ENCODE results near the gene TCF3. TPM values are rescaled to one million over a fixed set of nuclear protein-coding genes. Genes with fewer than 3 reads are reported as not detected.

Gene TCF3
- total and polyA plus RNA-seq, 2 of the 8 experiments (the other 6 are each of a cell fraction or from before 2014, with no cell fraction given) = 241 to 348 TPM

- WGBS, 2 experiments (ENCODE audit: extremely low coverage in 1 of 2, insufficient coverage in 1 of 2, insufficient read length in 1 of 2, insufficient replicate concordance in 2 of 2, low coverage in 1 of 2, low lambda C conversion rate in 2 of 2, missing lambda C conversion rate in 1 of 2) = 72% methylated on average over 6 of the region's 63 CpGs; no CpG with 5 or more reads in 1 of the 2 experiments
- Histone ChIP-seq H2BK20ac (ENCODE audit: low read length) (no peak within 1 kb of the TSS), H3K56ac (replicated peaks; ENCODE audit: insufficient read length, low read depth, low read length) (no peak within 1 kb of the TSS), H2BK15ac (ENCODE audit: low read length) (no peak within 1 kb of the TSS), H3K23ac (ENCODE audit: insufficient read length) (no peak within 1 kb of the TSS), H2AFZ (ENCODE audit: low read length) (no peak within 1 kb of the TSS), H3K79me1 (ENCODE audit: low read depth, low read length) (peaks cover 9% of the 10 kb centered on the region; the same call in 1 of the 2 replicates), H2BK12ac (ENCODE audit: low read depth, low read length) (peak within 1 kb of the TSS; percentile 33; the same call in 1 of the 2 replicates), H2AK5ac (ENCODE audit: low read depth, low read length) (no peak within 1 kb of the TSS), H3K27ac (ENCODE audit: low read depth, low read length) (peak within 1 kb of the TSS; percentile 91), H3K27me3 (replicated peaks in 1 of 4; ENCODE audit: control insufficient read depth in 3 of 4, extremely low read depth in 1 of 4, insufficient read depth in 3 of 4, low read length in 3 of 4) (peaks cover 8 to 26% (median 14%) of the 10 kb centered on the region in 4 experiments), H3K4me3 (ENCODE audit: extremely low read depth in 1 of 4, insufficient read depth in 2 of 4, low read depth in 3 of 4, low read length in 4 of 4) (peak within 1 kb of the TSS; percentile 68 to 99 (median 85)), H3K79me2 (ENCODE audit: control insufficient read depth in 1 of 2, insufficient read depth in 2 of 2, low read length in 2 of 2) (peaks cover 12 to 36% of the 10 kb centered on the region in 2 experiments), H3K4me1 (replicated peaks in 1 of 4; ENCODE audit: control insufficient read depth in 3 of 4, insufficient read depth in 4 of 4, low read length in 3 of 4) (peaks cover 0 to 10% (median 7%) of the 10 kb centered on the region in 4 experiments; a peak in 6 of 7 replicates), H4K91ac (replicated peaks; ENCODE audit: insufficient read length, low read length) (peak within 1 kb of the TSS; percentile 65), H3K4me2 (ENCODE audit: insufficient read depth in 1 of 2, low read depth in 2 of 2, low read length in 2 of 2) (peak within 1 kb of the TSS; percentile 88 to 94), H2BK5ac (ENCODE audit: low read depth, low read length) (no peak within 1 kb of the TSS), H2BK120ac (replicated peaks; ENCODE audit: low read depth, low read length) (no peak within 1 kb of the TSS), H4K20me1 (replicated peaks in 1 of 2; ENCODE audit: control insufficient read depth in 1 of 2, insufficient read depth in 2 of 2, low read length in 2 of 2) (peaks cover 15 to 16% of the 10 kb centered on the region in 2 experiments), H4K8ac (ENCODE audit: extremely low read depth, insufficient read depth, low read length) (peak within 1 kb of the TSS; percentile 93), H3K36me3 (ENCODE audit: control insufficient read depth in 2 of 4, insufficient read depth in 4 of 4, low read length in 3 of 4) (no peaks in the 10 kb centered on the region; a peak in 1 of 8 replicates), H3K9me3 (ENCODE audit: insufficient read depth in 2 of 2, low read depth in 1 of 2, low read length in 1 of 2) (peaks cover 0 to 8% of the 10 kb centered on the region in 2 experiments; a peak in 2 of 4 replicates), H3K23me2 (ENCODE audit: low read depth, low read length) (peaks cover 3% of the 10 kb centered on the region; the same call in 1 of the 2 replicates), H3K9ac (replicated peaks in 1 of 4; ENCODE audit: extremely low read depth in 1 of 4, low read depth in 3 of 4, low read length in 3 of 4) (peak within 1 kb of the TSS; percentile 35 to 98 (median 94); a peak in 6 of 7 replicates), H3K4ac (replicated peaks; ENCODE audit: insufficient read length, low read depth, low read length) (no peak within 1 kb of the TSS), H3K14ac (ENCODE audit: insufficient read length) (no peak within 1 kb of the TSS), H4K5ac (ENCODE audit: insufficient read length, low read depth, low read length) (peak within 1 kb of the TSS; percentile 43), H3K18ac (ENCODE audit: extremely low read depth, low read length) (peak within 1 kb of the TSS; percentile 48; the same call in 1 of the 2 replicates)
- FAIRE-seq (no peak), DNase-seq (ENCODE audit: low read depth in 1 of 2, low spot score in 2 of 2) (peak in 1 of 2 experiments; percentile 79)
- CTCF ChIA-PET (ENCODE audit: partially characterized antibody) = interaction anchor here (0.7 to 1.4 kb wide), 4 partner anchors 20 to 308 kb away, joined by 3 read pairs; no protein-coding TSS in a partner anchor
- POLR2A ChIA-PET (ENCODE audit: partially characterized antibody) = interaction anchor here (0.8 to 2.1 kb wide), 5 partner anchors 8 to 75 kb away, joined by 3 to 18 read pairs (median 4); partner anchors contain the start of gene MBD3
- TF ChIP-seq FOSL1 (IDR thresholded peaks at IDR 0.05; ENCODE audit: insufficient read depth, low read depth, low read length) (no peak), SAP30 (IDR thresholded peaks at IDR 0.05; ENCODE audit: insufficient read depth, insufficient replicate concordance, low read length) (no peak), CHD2 (IDR thresholded peaks at IDR 0.05; ENCODE audit: low read length) (no peak), YY1 (IDR thresholded peaks at IDR 0.05; ENCODE audit: low read depth, low read length) (no peak), BCL11A (IDR thresholded peaks at IDR 0.05; ENCODE audit: low read depth in 2 of 2, low read length in 2 of 2) (no peak), RNF2 (IDR thresholded peaks at IDR 0.05; ENCODE audit: borderline replicate concordance, low read depth, low read length, missing control alignments, poor library complexity, severe bottlenecking) (peak; percentile 78), KDM4A (IDR thresholded peaks at IDR 0.05; ENCODE audit: low read depth, low read length, severe bottlenecking) (peak; percentile 45), GTF2F1 (IDR thresholded peaks at IDR 0.05; ENCODE audit: borderline replicate concordance, low read depth, low read length) (peak; percentile 42; the same call in 1 of the 2 replicates), JUND (IDR thresholded peaks at IDR 0.05; ENCODE audit: low read length) (no peak)
- TF ChIP-seq, protein P1, sequence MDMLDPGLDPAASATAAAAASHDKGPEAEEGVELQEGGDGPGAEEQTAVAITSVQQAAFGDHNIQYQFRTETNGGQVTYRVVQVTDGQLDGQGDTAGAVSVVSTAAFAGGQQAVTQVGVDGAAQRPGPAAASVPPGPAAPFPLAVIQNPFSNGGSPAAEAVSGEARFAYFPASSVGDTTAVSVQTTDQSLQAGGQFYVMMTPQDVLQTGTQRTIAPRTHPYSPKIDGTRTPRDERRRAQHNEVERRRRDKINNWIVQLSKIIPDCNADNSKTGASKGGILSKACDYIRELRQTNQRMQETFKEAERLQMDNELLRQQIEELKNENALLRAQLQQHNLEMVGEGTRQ (IDR thresholded peaks at IDR 0.05; ENCODE audit: low read length) = peak; percentile 73
Measured at GRCh38 chr19:1568320-1569019, 83.9 kb downstream of the TCF3 start, which contains the start of gene MEX3D. Gene MEX3D, minus strand, starts transcription at chr19:1568325. Its CDS starts 267 bp downstream, at chr19:1568058.

All from H1 (cell line).